Activated CD4-positive, alpha-beta T cell treated with anti-CD3 and anti-CD28 coated beads, Interleukin-2, amount 10 ng/mL, durations not matched to agents 7 days and 5 days (primary cell): ENCODE results near the gene ZNF22. TPM values are rescaled to one million over a fixed set of nuclear protein-coding genes. Genes with fewer than 3 reads are reported as not detected.
A peak's percentile ranks its signal among the peaks of the same experiment; 100 is the strongest.

Experiments
- CTCF ChIA-PET: fragments of 350-600 bp; sonication (Branson Sonifier 250); formaldehyde crosslinking; loops from one replicate; lab custom pipeline; 2021; ENCODE audit warnings: antibody characterized with exemption; lab: Charles Lee
- POLR2A ChIA-PET: fragments of 350-600 bp; sonication (Branson Sonifier 250); formaldehyde crosslinking; loops from one replicate; lab custom pipeline; 2021; ENCODE audit warnings: antibody characterized with exemption; lab: Charles Lee
- DNase-seq: peaks from one replicate; pipeline ENCODE4 v3.0.0-alpha.2; 2020
- H3K27ac Mint-ChIP-seq: one replicate; pipeline ENCODE4 v1.8.0; 2021; ENCODE audit warnings: mild to moderate bottlenecking, moderate library complexity, mixed read lengths
- H3K27me3 Mint-ChIP-seq: one replicate; pipeline ENCODE4 v1.8.0; 2021; ENCODE audit warnings: mixed read lengths
- H3K36me3 Mint-ChIP-seq: one replicate; pipeline ENCODE4 v1.8.0; 2021; ENCODE audit warnings: low read depth, mixed read lengths
- H3K4me1 Mint-ChIP-seq: one replicate; pipeline ENCODE4 v1.8.0; 2021; ENCODE audit warnings: mixed read lengths
- H3K4me3 Mint-ChIP-seq: one replicate; pipeline ENCODE4 v1.8.0; 2021; ENCODE audit warnings: mild to moderate bottlenecking, moderate library complexity, mixed read lengths
- H3K9me3 Mint-ChIP-seq: one replicate; pipeline ENCODE4 v1.8.0; 2021; ENCODE audit warnings: mixed read lengths
- total RNA-seq, 2 experiments: library from RNA; stranded (reverse); gene quantifications; one replicate each; pipeline ENCODE4 v1.2.3, GENCODE V29; 2021

Gene ZNF22
- total RNA-seq, 2 experiments from 2014 or later = 26.9 to 29.7 TPM

DNA sequence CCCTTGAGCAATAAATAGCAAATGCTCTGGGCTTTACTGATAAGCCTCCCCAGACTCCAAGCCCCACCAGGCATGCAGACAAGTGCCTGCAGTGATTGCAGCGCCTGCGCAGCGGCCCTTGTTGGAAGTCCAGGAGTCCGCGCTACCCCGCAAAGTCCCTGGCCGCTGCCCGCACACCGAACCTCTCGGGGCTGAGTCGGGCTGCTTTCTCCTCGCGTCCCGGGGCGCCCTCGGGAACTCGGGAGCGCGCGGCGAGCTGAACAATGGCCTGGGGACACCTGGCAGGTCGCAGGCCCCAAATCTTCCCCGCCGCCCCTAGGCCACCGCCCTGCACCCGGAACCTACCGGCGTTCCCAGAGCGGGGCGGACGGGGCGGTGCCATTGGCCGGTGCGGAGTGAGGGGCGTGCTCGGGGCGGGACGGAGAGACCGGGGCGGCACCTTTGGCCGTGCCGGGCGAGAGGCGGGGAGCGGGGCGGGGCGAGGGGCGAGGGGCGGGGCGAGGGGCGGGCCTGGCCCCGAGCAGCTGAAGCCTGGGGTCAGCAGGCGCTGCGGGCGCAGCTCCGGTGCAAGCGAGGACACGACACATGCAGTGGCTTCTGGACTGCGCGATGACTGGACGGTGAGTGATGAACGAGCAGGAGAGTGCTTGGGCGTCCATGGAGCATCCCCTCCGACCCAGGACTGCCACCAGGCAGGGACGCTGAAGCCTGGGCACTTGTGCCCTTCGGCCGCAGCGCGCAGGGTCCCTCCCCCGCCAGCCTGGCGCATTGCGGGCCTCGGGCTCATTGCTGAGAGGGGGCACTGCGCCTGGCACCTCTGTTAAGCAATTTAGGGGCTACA lies 41.3 kb upstream of the ZNF22 start, which contains the start of gene RASSF4:
Gene RASSF4, plus strand, starts transcription at position 556 of the 841 bp plus-strand sequence. CDS start 10,401 bp downstream, outside the sequence.
- Mint-ChIP-seq H3K36me3 (peaks cover 12% of the 10 kb centered on the region), H3K9me3 (peaks cover 3% of the 10 kb centered on the region), H3K4me3 (peak within 1 kb of the TSS; percentile 83), H3K4me1 (peaks cover 21% of the 10 kb centered on the region), H3K27ac (peak within 1 kb of the TSS; percentile 87), H3K27me3 (no peaks in the 10 kb centered on the region)
- ChIA-PET CTCF (interaction anchor here (0.7 kb wide), 1 partner anchor 145 kb away, joined by 3 read pairs; no protein-coding TSS in a partner anchor), POLR2A (no interaction called here)
- DNase-seq = peak; percentile 93

DNA sequence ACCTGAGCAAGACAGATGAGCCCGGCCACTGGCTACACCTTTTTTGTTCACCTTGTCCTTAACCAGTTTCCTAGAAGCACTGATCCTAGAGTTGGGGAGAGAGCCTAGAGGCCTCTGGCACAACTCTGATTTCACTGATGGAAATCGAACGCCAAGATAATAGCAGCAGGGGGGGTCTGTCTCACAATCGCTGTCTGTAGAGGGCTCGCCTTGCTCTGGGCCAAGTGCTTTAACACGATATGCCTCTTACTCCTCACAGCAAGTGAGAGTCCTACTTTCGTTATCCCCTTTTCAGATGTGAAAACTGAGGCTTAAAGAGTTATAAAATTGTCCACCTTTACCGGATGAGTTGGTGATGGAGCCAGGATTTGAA lies 40.6 kb upstream of the ZNF22 start:
- peak overlapping the region; percentile 83 for H3K4me3 Mint-ChIP-seq
- ChIA-PET CTCF (no interaction called here), POLR2A (no interaction called here)
- peaks cover 19% of the 10 kb centered on the region for H3K4me1 Mint-ChIP-seq
- peaks cover 12% of the 10 kb centered on the region for H3K36me3 Mint-ChIP-seq
- DNase-seq = no peak
- H3K9me3 Mint-ChIP-seq = peaks cover 3% of the 10 kb centered on the region
- no peaks in the 10 kb centered on the region for H3K27me3 Mint-ChIP-seq
- H3K27ac Mint-ChIP-seq = no peak overlapping the region

DNA sequence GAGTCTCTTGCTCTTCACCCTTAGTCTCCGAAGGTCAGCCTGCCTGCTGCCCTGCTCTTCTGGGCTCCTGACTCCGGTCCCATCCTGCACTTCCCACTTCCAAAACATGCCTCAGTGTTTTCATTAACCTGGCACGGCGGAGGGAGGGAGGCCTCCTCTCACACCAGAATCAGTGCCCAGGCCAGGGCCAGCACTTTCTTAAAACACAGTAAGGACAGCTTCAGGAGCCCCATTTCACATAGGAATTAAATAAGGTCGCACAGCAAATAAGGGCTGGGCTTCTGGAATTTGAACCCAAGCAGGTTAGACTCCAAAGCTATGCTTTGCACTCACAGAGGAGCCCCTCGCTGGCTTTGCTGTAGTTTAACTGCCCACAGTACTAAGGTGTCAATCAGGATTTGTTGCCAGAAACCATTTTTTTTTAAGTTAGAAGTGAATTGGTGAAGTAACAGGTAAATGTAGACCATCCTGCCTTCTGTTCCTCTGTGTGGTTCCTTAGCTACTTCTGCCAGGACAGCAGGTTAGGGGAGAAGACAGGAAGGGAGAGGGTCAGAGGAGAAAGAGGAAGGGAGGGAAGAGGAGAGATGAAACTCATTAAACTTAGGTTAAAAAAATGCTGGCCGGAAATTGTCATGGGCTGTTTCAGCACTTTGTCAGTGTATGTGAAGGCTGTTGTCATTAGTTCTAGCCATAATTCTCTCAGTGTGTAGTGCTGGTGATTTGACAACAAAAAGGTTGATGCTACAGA lies 40.1 kb upstream of the ZNF22 start:
- peaks cover 12% of the 10 kb centered on the region for H3K36me3 Mint-ChIP-seq
- peaks cover 19% of the 10 kb centered on the region for H3K4me1 Mint-ChIP-seq
- H3K27me3 Mint-ChIP-seq = no peaks in the 10 kb centered on the region
- no peak overlapping the region for H3K27ac Mint-ChIP-seq
- no peak for DNase-seq
- H3K4me3 Mint-ChIP-seq = peak overlapping the region; percentile 35
- POLR2A ChIA-PET = no interaction called here
- peaks cover 3% of the 10 kb centered on the region for H3K9me3 Mint-ChIP-seq
- CTCF ChIA-PET = no interaction called here

DNA sequence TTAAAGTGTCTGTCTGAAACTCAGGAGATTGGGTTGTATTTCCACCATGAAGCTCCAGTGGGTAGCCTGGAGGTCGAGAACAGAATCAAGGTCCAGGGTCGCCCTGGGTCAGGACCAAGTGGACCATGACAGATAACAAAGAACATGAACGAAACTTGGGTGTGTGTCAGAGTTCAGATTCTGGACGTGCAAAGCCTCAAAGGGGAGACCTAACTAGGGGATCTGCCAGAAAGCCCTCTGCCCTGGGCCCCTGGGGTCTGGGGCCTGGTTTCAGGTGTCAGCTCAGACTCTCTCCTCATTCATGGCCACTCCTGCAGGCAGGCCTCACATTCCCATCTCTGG lies 39.5 kb upstream of the ZNF22 start:
- DNase-seq = no peak
- CTCF ChIA-PET = interaction anchor here (2.2 kb wide), 1 partner anchor 19 kb away, joined by 5 read pairs; no protein-coding TSS in a partner anchor
- H3K36me3 Mint-ChIP-seq = peaks cover 8% of the 10 kb centered on the region
- POLR2A ChIA-PET = no interaction called here
- H3K4me3 Mint-ChIP-seq = no peak overlapping the region
- no peak overlapping the region for H3K27ac Mint-ChIP-seq
- peaks cover 3% of the 10 kb centered on the region for H3K9me3 Mint-ChIP-seq
- H3K27me3 Mint-ChIP-seq = no peaks in the 10 kb centered on the region
- H3K4me1 Mint-ChIP-seq = peaks cover 19% of the 10 kb centered on the region

DNA sequence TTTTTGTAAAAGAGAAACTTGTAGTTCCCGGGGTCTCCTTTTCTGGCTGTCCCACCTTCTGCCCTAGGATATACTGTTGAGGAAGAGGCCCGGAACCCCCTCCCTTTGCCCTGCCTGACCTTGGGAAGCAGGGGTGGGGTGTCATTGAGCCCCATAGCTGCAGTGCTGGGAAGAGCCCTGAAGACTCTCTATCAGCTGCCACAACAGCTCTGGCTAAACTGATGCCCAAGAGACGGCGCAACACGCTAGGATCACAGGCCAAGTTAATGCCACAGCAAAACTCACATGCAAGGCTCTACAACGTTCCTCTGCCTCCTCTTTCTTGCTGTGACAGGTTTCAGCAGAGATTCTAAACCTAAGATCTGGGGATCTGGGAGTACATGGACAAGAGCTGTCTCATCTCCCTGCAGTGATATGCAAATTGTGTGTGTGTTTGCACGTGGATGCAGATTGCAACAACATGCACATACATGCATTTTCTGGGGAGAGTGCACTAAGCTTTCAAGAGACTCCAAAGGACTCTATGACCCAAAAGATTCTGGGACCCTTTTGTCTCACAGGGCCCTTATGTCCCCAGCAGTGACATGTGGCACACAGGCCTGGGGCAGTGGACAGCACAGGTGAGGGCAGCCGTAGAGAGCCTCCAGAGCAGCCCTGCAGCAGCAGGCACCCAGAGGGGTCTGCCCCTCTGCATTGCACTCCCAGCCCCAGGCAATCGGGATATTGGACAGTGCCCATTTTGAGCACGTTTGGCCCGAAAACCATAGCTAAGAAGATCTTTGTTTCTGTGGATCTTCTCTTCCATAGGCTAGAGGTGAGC lies 38.6 kb upstream of the ZNF22 start:
- no peak overlapping the region for H3K4me3 Mint-ChIP-seq
- ChIA-PET POLR2A (no interaction called here), CTCF (interaction anchor here (1.9 to 2.9 kb wide), 3 partner anchors 18 to 38 kb away, joined by 4 to 11 read pairs (median 5); no protein-coding TSS in a partner anchor)
- no peaks in the 10 kb centered on the region for H3K36me3 Mint-ChIP-seq
- H3K4me1 Mint-ChIP-seq = peaks cover 19% of the 10 kb centered on the region
- no peak overlapping the region for H3K27ac Mint-ChIP-seq
- no peaks in the 10 kb centered on the region for H3K9me3 Mint-ChIP-seq
- no peak for DNase-seq
- H3K27me3 Mint-ChIP-seq = no peaks in the 10 kb centered on the region

DNA sequence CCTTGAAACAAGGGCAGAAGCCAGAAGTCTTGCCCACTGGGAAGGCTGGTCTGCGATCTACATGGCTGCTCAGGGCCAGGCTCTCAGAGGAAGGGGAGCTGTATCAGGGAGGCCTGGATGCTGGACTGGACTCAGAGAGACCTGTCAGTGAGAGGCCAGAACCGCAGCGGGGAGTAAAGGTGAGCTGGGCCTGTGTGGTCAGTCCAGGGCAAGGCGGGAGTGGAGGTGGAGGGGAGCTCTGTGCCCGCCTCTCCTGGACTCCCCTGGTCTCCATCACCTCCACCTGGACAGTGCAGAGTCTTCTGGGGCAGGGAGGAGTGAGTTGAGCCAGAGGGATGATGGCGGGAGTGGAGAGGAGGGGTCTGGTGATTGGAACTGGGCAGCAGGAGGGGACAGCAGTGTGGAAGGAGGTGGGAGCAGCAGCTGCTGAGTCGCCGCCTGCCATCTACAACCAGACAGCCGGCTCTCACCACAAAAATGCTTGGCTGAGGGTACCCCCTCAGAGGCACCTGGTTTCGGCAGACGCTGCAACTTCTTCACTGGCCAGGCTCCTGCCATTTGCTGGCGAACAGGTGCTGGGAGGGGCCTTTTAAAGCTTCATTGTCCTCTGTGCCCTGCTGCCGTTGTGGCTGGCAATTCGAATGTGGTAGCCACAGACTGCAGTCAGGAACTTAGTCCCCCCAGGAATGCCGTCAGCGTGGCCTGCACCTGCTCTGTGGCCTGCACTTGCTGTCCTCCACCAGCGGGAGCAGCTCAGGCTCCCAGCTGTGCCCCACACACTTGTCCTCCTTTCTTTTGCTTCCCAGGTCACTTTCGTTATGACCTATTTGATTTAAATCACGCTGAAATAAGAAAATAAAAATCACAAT lies 37.6 kb upstream of the ZNF22 start:
- Mint-ChIP-seq H3K36me3 (no peaks in the 10 kb centered on the region), H3K4me1 (peaks cover 22% of the 10 kb centered on the region), H3K9me3 (no peaks in the 10 kb centered on the region), H3K27ac (peak overlapping the region; percentile 4), H3K4me3 (no peak overlapping the region), H3K27me3 (no peaks in the 10 kb centered on the region)
- POLR2A ChIA-PET = no interaction called here
- DNase-seq = no peak
- CTCF ChIA-PET = interaction anchor here (0.6 to 2.9 kb wide), 6 partner anchors 10 to 499 kb away, joined by 4 to 11 read pairs (median 4); no protein-coding TSS in a partner anchor

DNA sequence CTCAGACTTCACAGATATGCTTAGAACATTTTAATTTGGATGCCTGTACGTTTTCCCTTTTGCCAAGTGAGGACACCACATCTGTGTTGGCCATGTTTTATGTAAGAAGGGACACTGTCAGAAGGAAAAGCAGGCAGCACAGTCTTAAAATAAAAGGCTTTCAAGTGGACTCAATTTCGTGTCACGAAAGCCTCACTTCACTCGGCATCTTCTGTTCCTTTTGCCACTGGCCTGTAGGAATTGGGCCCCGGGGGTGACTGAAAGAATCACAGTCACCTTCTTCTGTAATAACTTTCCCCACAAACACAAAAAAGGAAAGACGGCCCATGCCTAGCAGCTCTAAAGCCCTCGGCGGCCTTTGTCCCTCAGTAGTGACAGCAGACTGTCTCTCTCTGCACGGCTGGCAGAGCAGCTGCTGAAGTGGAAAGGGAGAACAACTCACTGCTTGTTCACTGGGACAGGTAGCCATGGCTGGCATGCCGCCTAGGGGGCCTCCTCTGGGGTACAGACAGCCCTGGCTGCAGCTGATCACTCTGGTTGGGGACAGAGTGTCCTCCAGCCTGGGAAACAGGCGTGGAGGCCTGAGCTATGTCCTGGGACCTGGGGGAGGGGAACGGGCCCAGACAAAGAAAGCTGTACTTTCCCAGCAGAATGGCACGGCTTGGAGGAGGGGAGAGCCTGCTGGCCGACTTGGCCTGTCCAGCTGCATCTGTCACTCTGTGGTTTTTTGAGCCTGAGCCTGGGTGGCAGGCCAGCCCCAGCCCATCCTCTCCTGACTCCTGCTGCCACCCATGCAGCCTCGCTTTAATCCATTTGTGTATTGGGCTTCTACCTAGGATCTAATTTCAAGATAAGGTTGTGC lies 36.7 kb upstream of the ZNF22 start:
- POLR2A ChIA-PET = no interaction called here
- Mint-ChIP-seq H3K9me3 (no peaks in the 10 kb centered on the region), H3K4me1 (peaks cover 24% of the 10 kb centered on the region), H3K27ac (no peak overlapping the region), H3K27me3 (no peaks in the 10 kb centered on the region), H3K36me3 (no peaks in the 10 kb centered on the region), H3K4me3 (no peak overlapping the region)
- CTCF ChIA-PET = interaction anchor here (0.6 to 2.9 kb wide), 6 partner anchors 9 to 655 kb away, joined by 3 to 11 read pairs (median 4); no protein-coding TSS in a partner anchor
- no peak for DNase-seq

DNA sequence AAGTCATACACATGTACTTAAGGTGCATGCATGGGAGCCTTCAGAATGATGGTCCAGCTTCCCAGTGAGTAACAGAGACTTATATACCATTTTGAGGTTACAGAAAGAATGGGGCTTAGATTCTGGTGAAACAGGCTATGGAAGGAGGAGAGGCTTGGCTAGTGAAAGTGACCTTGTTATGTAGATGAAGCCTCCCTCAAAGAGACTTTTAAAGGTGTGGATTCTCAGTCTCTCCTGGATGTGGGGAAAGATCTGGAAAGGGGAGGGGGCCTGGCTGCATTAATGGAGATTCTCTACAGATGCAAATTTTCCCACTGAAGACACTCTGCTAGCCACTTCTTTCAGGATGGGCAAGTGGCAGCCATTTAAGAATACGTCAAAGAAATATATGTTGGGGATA lies 35.6 kb upstream of the ZNF22 start:
- Mint-ChIP-seq H3K36me3 (no peaks in the 10 kb centered on the region), H3K4me1 (peaks cover 27% of the 10 kb centered on the region), H3K9me3 (no peaks in the 10 kb centered on the region), H3K27ac (no peak overlapping the region), H3K27me3 (no peaks in the 10 kb centered on the region), H3K4me3 (no peak overlapping the region)
- DNase-seq = no peak
- ChIA-PET CTCF (interaction anchor here (1.2 to 4.2 kb wide), 3 partner anchors 15 to 33 kb away, joined by 3 to 17 read pairs (median 4); no protein-coding TSS in a partner anchor), POLR2A (no interaction called here)

DNA sequence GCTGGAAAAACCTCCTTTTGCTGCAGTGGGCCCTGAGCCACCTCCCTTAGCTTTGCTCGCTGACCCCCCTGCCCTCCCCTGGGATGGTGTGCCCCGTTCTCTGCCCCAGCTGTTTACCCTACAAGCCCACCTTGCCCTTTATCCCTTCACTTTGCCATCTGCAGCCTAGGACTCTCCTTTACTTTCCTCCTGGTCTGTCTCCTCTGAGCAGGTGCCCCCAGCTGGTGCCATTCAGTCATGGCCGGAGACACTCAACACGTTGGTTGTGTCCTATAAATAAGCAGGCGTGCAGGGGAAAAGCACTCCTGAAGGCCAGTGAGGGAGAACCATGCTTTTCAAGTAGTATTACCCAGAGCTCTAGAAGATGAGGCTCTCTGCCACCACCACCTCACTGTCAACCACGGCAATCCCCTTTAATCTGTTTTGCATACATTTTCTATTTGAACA lies 35.0 kb upstream of the ZNF22 start:
- H3K27me3 Mint-ChIP-seq = no peaks in the 10 kb centered on the region
- no peak overlapping the region for H3K27ac Mint-ChIP-seq
- CTCF ChIA-PET = interaction anchor here (0.9 to 4.2 kb wide), 4 partner anchors 13 to 33 kb away, joined by 3 to 17 read pairs (median 4); partner anchors contain the start of gene DEPP1
- H3K4me3 Mint-ChIP-seq = no peak overlapping the region
- DNase-seq = no peak
- H3K9me3 Mint-ChIP-seq = no peaks in the 10 kb centered on the region
- no peaks in the 10 kb centered on the region for H3K36me3 Mint-ChIP-seq
- POLR2A ChIA-PET = no interaction called here
- peaks cover 25% of the 10 kb centered on the region for H3K4me1 Mint-ChIP-seq

DNA sequence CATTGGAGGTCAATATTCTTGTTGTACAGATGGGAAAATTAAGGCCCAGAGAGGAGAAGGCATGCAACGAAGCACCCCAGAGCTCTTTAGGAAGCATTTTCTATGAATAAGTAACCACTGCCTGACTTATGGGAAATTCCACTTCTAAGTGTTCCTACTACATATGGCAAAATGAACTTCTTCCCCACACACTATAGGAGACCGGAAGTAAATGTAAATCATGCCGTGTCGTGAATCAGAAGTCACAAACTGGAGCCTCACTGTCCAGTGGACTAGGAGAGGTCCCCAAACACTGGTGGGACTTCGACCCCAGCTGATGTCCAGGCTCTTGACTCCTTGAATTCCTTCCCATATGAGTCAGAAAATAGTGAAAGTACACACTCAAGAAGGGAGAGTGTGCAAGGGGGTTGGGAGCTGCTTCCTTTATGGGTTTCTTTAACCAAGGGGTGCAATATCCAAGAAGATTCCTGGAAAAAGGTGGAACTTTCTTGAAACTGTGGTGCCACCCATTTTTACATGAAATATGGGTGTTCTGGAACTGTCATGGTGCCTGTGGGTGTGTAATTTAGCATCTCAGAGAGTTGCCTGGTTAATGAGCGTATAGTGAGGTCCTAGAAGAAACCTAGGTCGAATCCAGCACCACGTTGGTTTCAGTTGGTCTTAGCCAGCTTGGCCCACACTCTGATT lies 34.5 kb upstream of the ZNF22 start:
- Mint-ChIP-seq H3K9me3 (no peaks in the 10 kb centered on the region), H3K27ac (no peak overlapping the region), H3K4me1 (peaks cover 23% of the 10 kb centered on the region), H3K4me3 (no peak overlapping the region), H3K27me3 (no peaks in the 10 kb centered on the region), H3K36me3 (no peaks in the 10 kb centered on the region)
- POLR2A ChIA-PET = no interaction called here
- DNase-seq = no peak
- CTCF ChIA-PET = interaction anchor here (0.9 to 4.2 kb wide), 3 partner anchors 12 to 34 kb away, joined by 3 to 17 read pairs (median 4); partner anchors contain the start of gene DEPP1
